HG03039 (cell line): Measurements from ENCODE around the gene TM9SF4.
"Not testable (repeated sequence)": the region's sequence is repeated elsewhere in the genome, so short reads cannot be mapped to it uniquely, and the experiment has no call there.

Source experiments
- ATAC-seq: cut with Tn5 transposase; IDR thresholded peaks from one replicate; pipeline ENCODE4 v1.9.1; 2021; ENCODE audit warnings: mild to moderate bottlenecking, moderate library complexity; ENCODE audit not compliant: unreplicated experiment

Gene TM9SF4

GRCh38 chr20:32089637-32090362 is 19.7 kb upstream of the TM9SF4 start:
- ATAC-seq: no peak

- no peak for ATAC-seq
Measured at GRCh38 chr20:32091888-32092346, 17.6 kb upstream of the TM9SF4 start.

GRCh38 chr20:32098786-32099185 is 10.7 kb upstream of the TM9SF4 start:
- ATAC-seq: no peak

- no peak for ATAC-seq
Measured at GRCh38 chr20:32108814-32109391, 611 bp upstream of the TM9SF4 start.

- no peak for ATAC-seq
Measured at GRCh38 chr20:32110173-32110704, 725 bp downstream of the TM9SF4 start.

- ATAC-seq: no peak
Measured at GRCh38 chr20:32110727-32111126, 1.2 kb downstream of the TM9SF4 start.

- ATAC-seq: no peak
Measured at GRCh38 chr20:32111156-32111686, 1.7 kb downstream of the TM9SF4 start.

GRCh38 chr20:32111753-32112152 is 2.2 kb downstream of the TM9SF4 start:
- no peak for ATAC-seq

GRCh38 chr20:32112841-32113240 is 3.3 kb downstream of the TM9SF4 start:
- no peak for ATAC-seq

- ATAC-seq: no peak
Measured at GRCh38 chr20:32113591-32114260, 4.2 kb downstream of the TM9SF4 start.

- no peak for ATAC-seq
Measured at GRCh38 chr20:32114305-32114960, 4.9 kb downstream of the TM9SF4 start.

GRCh38 chr20:32115211-32115767 is 5.8 kb downstream of the TM9SF4 start:
- ATAC-seq: no peak

- ATAC-seq: no peak
Measured at GRCh38 chr20:32116079-32116521, 6.6 kb downstream of the TM9SF4 start.

GRCh38 chr20:32116796-32117195 is 7.3 kb downstream of the TM9SF4 start:
- not testable (repeated sequence) for ATAC-seq

GRCh38 chr20:32118427-32118826 is 8.9 kb downstream of the TM9SF4 start:
- not testable (repeated sequence) for ATAC-seq

- no peak for ATAC-seq
Measured at GRCh38 chr20:32119734-32120133, 10.2 kb downstream of the TM9SF4 start.

- ATAC-seq: not testable (repeated sequence)
Measured at GRCh38 chr20:32121908-32122307, 12.4 kb downstream of the TM9SF4 start.

GRCh38 chr20:32123088-32123487 is 13.6 kb downstream of the TM9SF4 start:
- ATAC-seq: no peak

- no peak for ATAC-seq
Measured at GRCh38 chr20:32124916-32125454, 15.5 kb downstream of the TM9SF4 start.

GRCh38 chr20:32125506-32125905 is 16.0 kb downstream of the TM9SF4 start:
- ATAC-seq: no peak
